NCI-H748 treated with DMSO at 0.1 percent for 48 hours (cell line): Measurements from ENCODE around the gene TMC3.
"Not testable (repeated sequence)": the region's sequence is repeated elsewhere in the genome, so short reads cannot be mapped to it uniquely, and the experiment has no call there.

Source experiments
- DNase-seq: peaks from one replicate; lab custom pipeline; 2025; lab: John Stamatoyannopoulos, UW

The TMC3 gene

GRCh38 chr15:81343371-81343770, 30.6 kb downstream of the TMC3 start:
- DNase-seq: no peak

- DNase-seq: no peak
Observed at GRCh38 chr15:81341351-81341750, 32.7 kb downstream of the TMC3 start.

GRCh38 chr15:81339851-81340250, 34.2 kb downstream of the TMC3 start:
- no peak for DNase-seq

GRCh38 chr15:81339321-81339720, 34.7 kb downstream of the TMC3 start:
- DNase-seq: no peak

- no peak for DNase-seq
Observed at GRCh38 chr15:81338170-81339007, 35.6 kb downstream of the TMC3 start.

- no peak for DNase-seq
Observed at GRCh38 chr15:81337713-81338157, 36.3 kb downstream of the TMC3 start.

GRCh38 chr15:81337241-81337640, 36.8 kb downstream of the TMC3 start:
- DNase-seq: no peak

GRCh38 chr15:81336568-81336967, 37.4 kb downstream of the TMC3 start:
- no peak for DNase-seq

- DNase-seq: no peak
Observed at GRCh38 chr15:81335631-81336030, 38.4 kb downstream of the TMC3 start.

- peak; percentile 23 for DNase-seq
Observed at GRCh38 chr15:81334768-81335435, 39.1 kb downstream of the TMC3 start.

GRCh38 chr15:81333363-81333762, 40.6 kb downstream of the TMC3 start:
- DNase-seq: no peak

GRCh38 chr15:81332326-81332725, 41.7 kb downstream of the TMC3 start:
- DNase-seq: no peak

GRCh38 chr15:81331600-81331999, 42.4 kb downstream of the TMC3 start:
- no peak for DNase-seq

- DNase-seq: not testable (repeated sequence)
Observed at GRCh38 chr15:81331141-81331540, 42.9 kb downstream of the TMC3 start.

GRCh38 chr15:81330366-81331090, 43.5 kb downstream of the TMC3 start:
- no peak for DNase-seq

GRCh38 chr15:81329446-81329845, 44.6 kb downstream of the TMC3 start:
- no peak for DNase-seq

GRCh38 chr15:81327516-81327915, 46.5 kb downstream of the TMC3 start:
- no peak for DNase-seq

- DNase-seq: no peak
Observed at GRCh38 chr15:81326466-81327212, 47.4 kb downstream of the TMC3 start.

- DNase-seq: peak; percentile 90
Observed at GRCh38 chr15:81323944-81324881, 49.8 kb downstream of the TMC3 start, which contains the start of gene STARD5. TSS of gene STARD5 (minus strand) at chr15:81324141. CDS start at chr15:81324099, 42 bp downstream.

GRCh38 chr15:81323559-81323943, 50.5 kb downstream of the TMC3 start:
- no peak for DNase-seq
